ENCODE results near the gene GNB1.

The GNB1 gene

DNA sequence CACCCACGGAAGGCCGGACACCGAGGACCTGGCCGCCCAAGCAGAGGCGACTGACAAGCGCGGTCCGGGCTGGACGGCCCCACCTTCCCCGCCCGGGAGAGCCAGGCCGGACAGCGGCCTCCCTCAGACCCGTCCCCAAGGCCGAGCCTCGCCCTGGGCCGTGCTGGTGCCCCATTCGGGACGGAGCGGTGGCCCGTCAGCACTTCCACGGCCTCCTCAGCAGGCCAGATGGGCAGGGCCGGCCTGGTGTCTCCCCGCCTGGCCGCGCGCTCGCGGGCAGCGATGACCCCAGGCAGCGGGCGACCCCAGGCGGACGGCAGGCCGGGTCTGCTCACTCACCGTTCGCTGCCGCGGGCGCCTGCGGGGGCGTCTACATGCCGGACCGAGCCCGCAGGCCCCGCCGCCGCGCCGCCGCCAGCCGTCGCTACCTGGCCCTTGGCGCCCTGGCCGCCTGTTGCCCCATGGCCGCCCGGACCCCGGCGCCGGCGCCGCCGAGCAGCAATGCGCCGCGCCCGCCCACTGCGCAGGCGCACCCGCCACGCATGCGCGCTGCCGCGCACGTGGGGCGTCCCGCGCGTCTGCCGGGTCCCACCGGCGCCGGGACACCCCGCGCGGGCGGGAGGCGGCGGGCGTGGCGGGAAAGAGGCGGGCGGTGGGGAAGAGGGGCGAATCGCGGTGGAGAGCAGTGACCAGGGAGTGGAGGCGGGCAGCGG lies 112.8 kb downstream of the GNB1 start, which contains the start of gene NADK:
NADK (minus strand) TSS at position 521 of the 713 bp plus-strand sequence. CDS start 13,064 bp downstream, outside the sequence.
- no peaks in the 10 kb centered on the region for H3K9me3 ChIP-seq
- TF ChIP-seq, protein P1, sequence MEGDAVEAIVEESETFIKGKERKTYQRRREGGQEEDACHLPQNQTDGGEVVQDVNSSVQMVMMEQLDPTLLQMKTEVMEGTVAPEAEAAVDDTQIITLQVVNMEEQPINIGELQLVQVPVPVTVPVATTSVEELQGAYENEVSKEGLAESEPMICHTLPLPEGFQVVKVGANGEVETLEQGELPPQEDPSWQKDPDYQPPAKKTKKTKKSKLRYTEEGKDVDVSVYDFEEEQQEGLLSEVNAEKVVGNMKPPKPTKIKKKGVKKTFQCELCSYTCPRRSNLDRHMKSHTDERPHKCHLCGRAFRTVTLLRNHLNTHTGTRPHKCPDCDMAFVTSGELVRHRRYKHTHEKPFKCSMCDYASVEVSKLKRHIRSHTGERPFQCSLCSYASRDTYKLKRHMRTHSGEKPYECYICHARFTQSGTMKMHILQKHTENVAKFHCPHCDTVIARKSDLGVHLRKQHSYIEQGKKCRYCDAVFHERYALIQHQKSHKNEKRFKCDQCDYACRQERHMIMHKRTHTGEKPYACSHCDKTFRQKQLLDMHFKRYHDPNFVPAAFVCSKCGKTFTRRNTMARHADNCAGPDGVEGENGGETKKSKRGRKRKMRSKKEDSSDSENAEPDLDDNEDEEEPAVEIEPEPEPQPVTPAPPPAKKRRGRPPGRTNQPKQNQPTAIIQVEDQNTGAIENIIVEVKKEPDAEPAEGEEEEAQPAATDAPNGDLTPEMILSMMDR (IDR thresholded peaks at IDR 0.05) = no peak
- H3K4me1 ChIP-seq (ENCODE audit: control insufficient read depth in 1 of 2, insufficient read depth in 1 of 2, low read depth in 1 of 2, low read length in 1 of 2) = peaks cover 79 to 81% of the 10 kb centered on the region in 2 experiments

DNA sequence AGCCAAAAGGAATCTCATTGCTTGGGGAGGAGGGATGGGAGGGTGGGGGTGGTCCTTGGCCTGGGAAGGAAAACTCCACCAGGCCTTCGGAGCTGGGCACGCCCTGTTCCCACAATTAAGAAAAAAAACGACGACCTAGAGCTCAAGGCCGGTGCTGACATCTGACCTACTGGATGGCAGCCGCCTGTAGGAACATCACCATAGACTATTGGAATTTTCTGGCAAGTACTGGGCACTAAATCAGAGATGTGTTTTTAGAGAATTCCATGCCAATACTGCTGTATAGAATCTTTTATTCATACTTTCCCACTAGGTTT lies 113.3 kb downstream of the GNB1 start:
- TF ChIP-seq, protein P1 (IDR thresholded peaks at IDR 0.05) = no peak
- Histone ChIP-seq H3K36me3 (peaks cover 44% of the 10 kb centered on the region), H3K27ac (peak overlapping the region; percentile 99)

More for the DNA sequence above, 112.8 kb downstream of the GNB1 start, which contains the start of gene NADK:
- no peaks in the 10 kb centered on the region for H3K27me3 ChIP-seq
- H3K4me3 ChIP-seq (ENCODE audit: low read depth in 1 of 2, low read length in 1 of 2) = peak within 1 kb of the TSS; percentile 90 to 100
- peak within 1 kb of the TSS; percentile 99 for H3K27ac ChIP-seq
- peaks cover 38% of the 10 kb centered on the region for H3K36me3 ChIP-seq

DNA sequence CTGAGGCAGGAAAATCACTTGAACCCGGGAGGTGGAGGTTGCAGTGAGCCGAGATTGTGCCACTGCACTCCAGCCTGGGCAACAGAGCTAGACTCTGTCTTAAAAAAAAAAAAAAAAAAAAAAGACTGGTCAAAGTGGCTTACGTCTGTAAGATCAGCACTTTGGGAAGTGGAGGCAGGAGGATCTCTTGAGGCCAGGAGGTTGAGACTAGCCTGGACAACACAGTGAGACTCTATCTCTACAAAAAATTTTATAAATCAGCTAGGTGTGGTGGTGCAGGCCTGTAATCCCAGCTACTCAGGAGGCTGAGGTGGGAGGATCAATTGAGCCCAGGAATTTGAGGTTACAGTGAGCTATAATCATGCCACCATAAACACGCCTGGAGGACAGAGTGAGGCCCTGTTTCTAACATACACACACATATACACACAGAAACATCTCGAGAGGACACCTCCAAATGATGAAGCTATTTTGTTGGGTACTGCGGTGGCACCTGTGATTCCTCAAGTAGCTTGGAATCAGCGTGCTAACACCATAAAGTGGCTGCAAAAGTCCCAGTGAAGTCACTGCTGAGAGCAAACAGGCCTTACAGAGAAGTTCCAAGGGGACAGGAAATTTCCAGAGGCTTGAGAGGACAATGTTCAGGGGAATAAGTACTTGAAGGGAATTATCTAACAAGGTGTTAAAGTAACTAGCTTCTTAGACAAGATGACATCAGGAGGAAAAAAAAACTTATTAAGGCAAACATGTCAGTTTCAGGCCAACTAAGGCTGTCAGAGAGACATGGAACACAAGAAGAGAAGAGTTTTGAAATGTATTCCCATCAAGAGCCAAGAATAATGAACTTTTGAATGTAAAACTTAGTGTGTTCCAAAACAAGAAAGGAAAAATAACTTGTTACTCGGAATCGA lies 114.0 kb downstream of the GNB1 start:
- Histone ChIP-seq H3K4me3 (ENCODE audit: low read depth in 1 of 2, low read length in 1 of 2) (peak overlapping the region; percentile 90 to 100), H3K27me3 (no peaks in the 10 kb centered on the region), H3K9me3 (no peaks in the 10 kb centered on the region), H3K27ac (peak overlapping the region; percentile 99), H3K4me1 (ENCODE audit: control insufficient read depth in 1 of 2, insufficient read depth in 1 of 2, low read depth in 1 of 2, low read length in 1 of 2) (peaks cover 73 to 79% of the 10 kb centered on the region in 2 experiments), H3K36me3 (peaks cover 50% of the 10 kb centered on the region)
- TF ChIP-seq, protein P1 (IDR thresholded peaks at IDR 0.05) = no peak

More for the DNA sequence above, 113.3 kb downstream of the GNB1 start:
- H3K4me3 ChIP-seq (ENCODE audit: low read depth in 1 of 2, low read length in 1 of 2) = peak overlapping the region; percentile 90 to 100
- peaks cover 74 to 79% of the 10 kb centered on the region in 2 experiments for H3K4me1 ChIP-seq (ENCODE audit: control insufficient read depth in 1 of 2, insufficient read depth in 1 of 2, low read depth in 1 of 2, low read length in 1 of 2)
- no peaks in the 10 kb centered on the region for H3K9me3 ChIP-seq
- no peaks in the 10 kb centered on the region for H3K27me3 ChIP-seq

DNA sequence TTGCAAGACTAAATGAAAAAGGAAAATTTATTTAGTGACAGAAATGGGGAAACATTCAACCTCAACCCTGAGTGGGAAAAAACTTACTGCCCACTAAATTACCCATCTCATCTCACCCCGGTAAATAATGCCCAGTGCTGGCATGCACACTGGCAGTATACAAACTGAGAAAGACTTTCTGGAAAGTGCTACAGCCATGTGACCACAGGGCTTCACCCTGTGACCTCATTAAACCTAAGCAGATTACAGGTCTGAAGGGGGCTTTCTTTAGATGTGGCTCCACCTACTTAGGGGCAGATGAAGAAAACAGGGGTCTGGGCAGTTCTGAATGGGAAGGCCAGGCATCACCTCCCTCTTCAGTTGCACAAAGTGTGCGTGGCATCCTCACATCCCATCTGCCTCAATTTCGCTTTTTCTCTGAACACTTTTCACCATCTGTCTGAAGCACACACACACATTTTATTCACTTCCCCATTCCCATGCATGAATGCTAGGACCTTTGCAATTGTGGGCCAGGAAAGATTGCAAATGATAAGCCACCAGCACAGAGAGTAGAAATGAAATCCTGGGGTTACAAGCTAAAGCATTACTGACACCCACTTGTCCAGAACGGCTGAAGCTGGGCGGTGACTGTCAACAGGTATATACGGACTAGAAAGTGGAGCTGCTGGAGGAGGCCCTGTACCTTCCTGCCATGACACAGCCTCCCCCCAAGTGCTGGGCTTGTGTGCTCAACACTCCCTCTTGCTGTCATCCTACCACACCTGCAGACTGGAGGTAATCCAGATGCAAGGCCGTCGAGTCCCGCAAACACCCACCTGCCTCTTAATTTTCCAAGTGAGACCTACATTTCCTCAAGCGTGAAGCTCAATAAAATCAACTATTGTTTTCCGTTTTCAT lies 115.3 kb downstream of the GNB1 start:
- no peaks in the 10 kb centered on the region for H3K27me3 ChIP-seq
- peak overlapping the region; percentile 99 for H3K27ac ChIP-seq
- TF ChIP-seq, protein P1 (IDR thresholded peaks at IDR 0.05) = no peak
- H3K4me3 ChIP-seq (ENCODE audit: low read depth in 1 of 2, low read length in 1 of 2) = peak overlapping the region; percentile 90 to 100
- H3K9me3 ChIP-seq = no peaks in the 10 kb centered on the region
- H3K36me3 ChIP-seq = peaks cover 61% of the 10 kb centered on the region
- H3K4me1 ChIP-seq (ENCODE audit: control insufficient read depth in 1 of 2, insufficient read depth in 1 of 2, low read depth in 1 of 2, low read length in 1 of 2) = peaks cover 69 to 77% of the 10 kb centered on the region in 2 experiments

DNA sequence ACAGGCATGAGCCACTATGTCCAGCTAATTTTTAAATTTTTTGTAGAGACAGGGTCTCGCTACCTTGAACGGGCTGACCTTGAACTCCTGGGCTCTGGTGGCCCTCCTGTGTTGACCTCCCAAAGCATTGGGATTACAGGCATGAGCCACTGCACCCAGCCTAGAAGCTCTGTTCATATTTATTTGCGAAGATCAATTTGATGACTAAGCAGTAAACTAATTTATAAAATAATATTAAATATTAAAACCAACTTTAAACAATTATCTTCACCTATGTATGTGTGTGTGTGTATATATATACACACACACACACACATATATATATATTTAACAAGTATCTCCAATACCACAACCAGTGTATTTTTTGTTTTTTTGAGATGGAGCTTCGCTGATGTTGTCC lies 117.0 kb downstream of the GNB1 start:
- Histone ChIP-seq H3K27ac (peak overlapping the region; percentile 36), H3K9me3 (no peaks in the 10 kb centered on the region), H3K4me1 (ENCODE audit: control insufficient read depth in 1 of 2, insufficient read depth in 1 of 2, low read depth in 1 of 2, low read length in 1 of 2) (peaks cover 67 to 81% of the 10 kb centered on the region in 2 experiments), H3K4me3 (ENCODE audit: low read depth in 1 of 2, low read length in 1 of 2) (no peak overlapping the region), H3K27me3 (no peaks in the 10 kb centered on the region), H3K36me3 (peaks cover 71% of the 10 kb centered on the region)
- TF ChIP-seq, protein P1 (IDR thresholded peaks at IDR 0.05) = no peak
